NCI-H2107 treated with DMSO at 0.1 percent for 48 hours (cell line): ENCODE data around the gene PRRC1.

Source experiments
- DNase-seq: peaks from one replicate; lab custom pipeline; 2025; ENCODE audit not compliant: unreplicated experiment; lab: John Stamatoyannopoulos, UW

The PRRC1 gene

GRCh38 chr5:127517480-127518318 is at the start of gene PRRC1:
Gene PRRC1 (plus strand): TSS chr5:127517640. CDS start chr5:127523480, 5,840 bp downstream.
- DNase-seq: peak; percentile 44

GRCh38 chr5:127471211-127471610 is 46.2 kb upstream of the PRRC1 start:
- DNase-seq: no peak

- DNase-seq: no peak
Measured at GRCh38 chr5:127472700-127473099, 44.7 kb upstream of the PRRC1 start.

GRCh38 chr5:127486471-127486870 is 31.0 kb upstream of the PRRC1 start:
- no peak for DNase-seq

GRCh38 chr5:127492854-127493738 is 24.3 kb upstream of the PRRC1 start:
- peak; percentile 49 for DNase-seq

GRCh38 chr5:127498548-127498947 is 18.9 kb upstream of the PRRC1 start:
- no peak for DNase-seq

GRCh38 chr5:127505905-127506304 is 11.5 kb upstream of the PRRC1 start:
- DNase-seq: no peak

GRCh38 chr5:127506616-127507015 is 10.8 kb upstream of the PRRC1 start:
- no peak for DNase-seq

- DNase-seq: no peak
Measured at GRCh38 chr5:127508644-127509373, 8.6 kb upstream of the PRRC1 start.

- DNase-seq: no peak
Measured at GRCh38 chr5:127513408-127513970, 4.0 kb upstream of the PRRC1 start.

GRCh38 chr5:127514816-127515215 is 2.6 kb upstream of the PRRC1 start:
- no peak for DNase-seq

GRCh38 chr5:127515693-127516440 is 1.6 kb upstream of the PRRC1 start:
- DNase-seq: peak; percentile 72

- DNase-seq: no peak
Measured at GRCh38 chr5:127517110-127517479, 345 bp upstream of the PRRC1 start.

GRCh38 chr5:127518319-127518621 is 830 bp downstream of the PRRC1 start:
- DNase-seq: no peak

GRCh38 chr5:127519527-127519926 is 2.1 kb downstream of the PRRC1 start:
- DNase-seq: no peak

GRCh38 chr5:127521138-127521770 is 3.8 kb downstream of the PRRC1 start:
- DNase-seq: no peak

GRCh38 chr5:127525181-127525580 is 7.7 kb downstream of the PRRC1 start:
- no peak for DNase-seq

GRCh38 chr5:127529904-127530682 is 12.7 kb downstream of the PRRC1 start:
- DNase-seq: no peak

- no peak for DNase-seq
Measured at GRCh38 chr5:127536687-127537086, 19.2 kb downstream of the PRRC1 start.
